Activated T-cell treated with anti-CD3 and anti-CD28 coated beads for 24 hours (primary cell): ENCODE measurements around the gene NGEF.
A peak's percentile ranks its signal among the peaks of the same experiment; 100 is the strongest.
"Not testable (repeated sequence)": the region's sequence is repeated elsewhere in the genome, so short reads cannot be mapped to it uniquely, and the experiment has no call there.

Source experiments
- DNase-seq: peaks from one replicate; pipeline ENCODE4 v3.0.0-alpha.2; 2020; ENCODE audit warnings: low read depth

NGEF gene

GRCh38 chr2:233013027-233013461 is at the start of gene NGEF:
Gene NGEF (minus strand): TSS chr2:233013256. CDS start chr2:232974890, 38,366 bp downstream.
- DNase-seq: no peak

DNA sequence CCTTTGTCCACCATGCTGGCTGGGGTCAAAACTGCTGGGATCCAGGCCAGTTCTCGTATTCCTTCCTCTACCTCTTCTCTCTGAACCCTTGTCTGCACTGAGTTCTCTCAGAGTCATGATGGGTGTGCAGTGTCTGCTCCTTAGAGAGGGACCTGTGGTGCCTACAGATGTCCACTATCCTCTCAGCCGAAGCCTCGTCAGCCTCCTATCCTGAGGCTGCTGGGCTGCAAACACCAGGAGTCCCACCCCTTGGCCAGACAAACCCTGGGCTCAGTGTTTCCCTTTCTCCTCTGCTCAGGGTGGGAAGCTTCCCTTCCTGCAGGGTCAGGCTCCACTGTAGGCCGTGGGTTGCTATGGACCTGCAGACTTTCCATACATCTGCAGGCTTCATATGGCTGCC is 49.4 kb upstream of the NGEF start:
- DNase-seq: no peak

- no peak for DNase-seq
Measured at GRCh38 chr2:233061591-233062450, 48.8 kb upstream of the NGEF start.

- no peak for DNase-seq
Measured at GRCh38 chr2:233060980-233061590, 48.0 kb upstream of the NGEF start.

DNA sequence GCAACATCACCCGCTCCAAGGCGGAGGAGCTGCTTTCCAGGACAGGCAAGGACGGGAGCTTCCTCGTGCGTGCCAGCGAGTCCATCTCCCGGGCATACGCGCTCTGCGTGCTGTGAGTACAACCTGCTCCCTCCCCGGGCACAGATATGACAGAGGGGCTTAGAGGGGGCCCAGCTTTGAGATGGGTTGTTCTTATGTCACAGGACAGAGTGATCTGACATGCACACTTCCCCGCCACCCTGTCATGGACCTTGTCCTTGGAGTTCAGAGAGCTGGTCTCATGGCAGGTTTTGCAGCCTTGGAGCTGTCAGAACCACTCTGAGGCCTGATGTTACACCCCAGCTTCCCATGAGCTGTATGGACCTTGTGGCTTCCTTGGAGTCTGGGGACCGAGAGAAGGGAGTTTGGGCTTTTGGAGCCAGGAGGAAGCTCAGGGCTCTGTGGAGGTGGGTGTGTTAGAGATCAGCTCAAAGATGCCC is 47.5 kb upstream of the NGEF start:
- DNase-seq: no peak

DNA sequence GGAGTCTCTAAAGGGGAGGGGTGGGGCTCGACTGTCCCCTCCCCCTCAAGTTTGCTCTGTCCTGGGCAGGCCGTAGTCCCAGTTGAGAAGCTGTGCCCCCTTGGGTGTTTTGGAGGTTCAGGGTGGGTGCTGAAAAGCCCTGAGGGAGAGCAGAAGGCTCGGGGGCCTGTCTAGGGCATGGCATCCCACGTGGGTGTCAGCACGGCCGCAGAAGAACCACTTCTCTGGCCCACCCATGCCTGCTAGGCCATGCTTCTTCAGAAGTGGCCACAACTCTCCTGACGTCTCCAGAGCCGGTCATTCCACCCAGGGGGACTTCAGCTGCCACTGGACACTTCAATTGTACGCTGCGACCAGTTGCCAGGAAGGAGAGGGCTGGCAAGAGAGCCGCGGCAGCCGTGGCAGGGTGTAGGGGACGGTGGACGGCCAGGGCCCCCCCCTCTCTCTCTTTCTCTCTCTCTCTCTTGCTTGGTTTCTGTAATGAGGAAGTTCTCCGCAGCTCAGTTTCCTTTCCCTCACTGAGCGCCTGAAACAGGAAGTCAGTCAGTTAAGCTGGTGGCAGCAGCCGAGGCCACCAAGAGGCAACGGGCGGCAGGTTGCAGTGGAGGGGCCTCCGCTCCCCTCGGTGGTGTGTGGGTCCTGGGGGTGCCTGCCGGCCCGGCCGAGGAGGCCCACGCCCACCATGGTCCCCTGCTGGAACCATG is 46.9 kb upstream of the NGEF start, which contains the start of gene INPP5D:
TSS of gene INPP5D (plus strand) at position 546 of the 704 bp plus-strand sequence. CDS start at position 683, 137 bp downstream.
- no peak for DNase-seq

GRCh38 chr2:233059547-233059796 is 46.4 kb upstream of the NGEF start:
- DNase-seq: no peak

GRCh38 chr2:233058717-233059546 is 45.9 kb upstream of the NGEF start:
- no peak for DNase-seq

DNA sequence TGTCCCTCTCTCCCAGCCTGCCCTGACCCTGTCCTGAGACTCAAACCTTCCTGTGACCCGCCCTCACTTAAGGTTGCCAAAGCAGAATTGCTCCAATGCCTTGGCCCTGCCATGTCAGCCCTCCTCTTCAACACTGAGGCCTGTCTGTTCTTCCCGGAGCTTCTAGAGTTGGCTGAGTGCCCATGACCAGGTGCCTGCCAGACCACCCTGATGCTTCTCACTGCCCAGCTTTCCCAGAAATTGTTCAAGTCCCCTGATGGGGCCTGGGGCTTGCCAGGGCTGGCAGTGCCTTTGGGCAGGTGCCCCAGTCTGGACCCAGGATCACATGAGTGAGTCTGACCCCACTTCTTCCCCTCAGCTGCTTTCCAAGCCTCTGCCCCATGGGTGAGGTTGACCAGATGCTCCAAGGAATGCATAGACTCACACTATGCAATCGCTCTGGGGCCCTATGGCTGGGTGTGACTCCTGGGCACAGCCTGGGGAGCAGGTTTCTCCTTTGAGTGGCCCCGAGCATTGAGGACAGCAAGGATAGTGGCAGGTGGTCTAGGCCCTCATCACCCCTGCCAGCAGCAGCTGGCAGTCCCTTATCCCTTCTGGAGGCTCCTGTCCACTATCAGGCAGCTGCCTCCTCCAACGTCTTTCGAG is 44.0 kb upstream of the NGEF start:
- DNase-seq: no peak

- no peak for DNase-seq
Measured at GRCh38 chr2:233055362-233055761, 42.3 kb upstream of the NGEF start.

DNA sequence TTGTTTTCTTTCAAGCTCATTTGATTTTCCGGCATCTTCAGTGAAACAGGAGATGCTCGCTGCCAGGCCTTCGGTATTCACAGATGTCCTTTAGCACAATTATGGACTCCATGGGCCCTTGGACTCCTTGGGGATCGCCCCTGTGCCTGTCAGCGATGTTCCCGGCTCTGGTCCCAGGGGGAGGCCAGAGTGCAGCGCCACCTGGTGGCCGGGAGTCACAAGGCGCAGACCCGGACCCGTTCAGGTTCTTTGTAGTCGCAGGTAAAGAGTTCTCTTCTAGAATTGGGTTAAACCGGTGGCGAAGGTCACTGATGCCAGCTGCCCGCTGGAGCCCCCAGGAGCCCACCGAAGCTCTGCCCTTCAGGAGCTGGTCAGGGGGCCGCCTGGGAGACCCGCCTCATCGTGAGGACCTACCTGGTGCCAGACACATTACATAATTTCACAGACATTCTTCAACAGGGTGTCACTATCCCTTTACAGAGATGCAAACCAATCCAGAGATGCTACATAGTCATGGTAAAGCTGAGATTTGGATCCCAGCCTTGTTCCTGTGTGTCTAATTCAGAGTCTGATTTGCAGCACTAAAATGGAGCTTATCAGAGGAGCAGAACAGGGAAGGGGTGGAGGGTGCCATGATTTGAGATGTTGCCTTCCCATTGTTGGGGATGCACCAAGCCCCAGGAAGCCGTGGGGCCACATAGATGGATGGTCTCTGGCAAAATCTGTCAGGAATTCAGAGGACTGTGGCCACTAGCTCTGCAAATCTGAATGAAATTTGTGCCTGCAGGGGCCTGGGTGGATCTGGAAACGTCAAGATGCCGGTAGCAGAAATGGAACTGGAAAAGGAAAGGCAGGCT is 41.1 kb upstream of the NGEF start:
- DNase-seq: peak; percentile 68

DNA sequence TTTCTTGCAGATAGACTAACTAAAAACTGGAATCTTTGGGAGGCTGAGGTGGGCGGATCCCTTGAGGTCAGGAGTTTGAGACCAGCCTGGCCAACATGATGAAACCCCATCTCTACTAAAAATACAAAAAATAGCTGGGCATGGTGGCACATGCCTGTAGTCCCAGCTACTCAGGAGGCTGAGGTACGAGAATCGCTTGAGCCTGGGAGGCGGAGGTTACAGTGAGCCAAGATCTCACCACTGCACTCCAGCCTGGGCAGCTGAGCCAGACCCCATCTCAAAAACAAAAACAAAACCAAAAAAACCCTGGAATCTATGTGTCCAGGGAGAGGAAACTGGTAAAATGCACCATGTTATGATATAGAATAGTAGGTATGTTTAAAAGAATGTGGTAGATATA is 39.5 kb upstream of the NGEF start:
- DNase-seq: not testable (repeated sequence)

GRCh38 chr2:233051241-233052149 is 38.4 kb upstream of the NGEF start:
- no peak for DNase-seq

DNA sequence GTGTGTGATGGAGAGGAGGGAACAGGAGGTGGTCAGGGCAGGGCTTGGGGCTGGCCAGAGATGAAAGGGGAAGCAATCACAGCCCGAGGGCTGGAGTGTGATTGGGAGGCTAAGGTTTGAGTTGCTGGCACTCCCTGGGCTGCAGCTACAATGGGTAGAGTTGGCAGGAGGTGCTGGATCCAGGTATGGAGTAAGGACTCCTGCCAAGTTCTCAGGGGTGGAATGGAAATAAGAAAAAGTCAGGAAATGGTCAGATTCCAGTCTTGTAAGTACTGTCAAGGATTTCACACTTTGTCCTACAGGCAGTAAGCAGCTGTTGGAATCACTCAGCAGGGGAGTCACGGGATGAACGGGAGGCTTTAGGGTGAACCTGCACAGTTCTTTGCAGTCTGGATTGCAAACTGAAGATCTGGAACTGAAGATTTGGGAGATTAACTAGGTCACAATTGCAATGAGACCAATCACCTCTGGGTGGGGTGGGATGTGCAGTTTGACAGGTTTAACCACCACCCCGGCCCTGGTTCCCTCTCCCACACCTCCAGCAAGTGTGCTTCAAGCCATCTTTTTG is 36.2 kb upstream of the NGEF start:
- no peak for DNase-seq

DNA sequence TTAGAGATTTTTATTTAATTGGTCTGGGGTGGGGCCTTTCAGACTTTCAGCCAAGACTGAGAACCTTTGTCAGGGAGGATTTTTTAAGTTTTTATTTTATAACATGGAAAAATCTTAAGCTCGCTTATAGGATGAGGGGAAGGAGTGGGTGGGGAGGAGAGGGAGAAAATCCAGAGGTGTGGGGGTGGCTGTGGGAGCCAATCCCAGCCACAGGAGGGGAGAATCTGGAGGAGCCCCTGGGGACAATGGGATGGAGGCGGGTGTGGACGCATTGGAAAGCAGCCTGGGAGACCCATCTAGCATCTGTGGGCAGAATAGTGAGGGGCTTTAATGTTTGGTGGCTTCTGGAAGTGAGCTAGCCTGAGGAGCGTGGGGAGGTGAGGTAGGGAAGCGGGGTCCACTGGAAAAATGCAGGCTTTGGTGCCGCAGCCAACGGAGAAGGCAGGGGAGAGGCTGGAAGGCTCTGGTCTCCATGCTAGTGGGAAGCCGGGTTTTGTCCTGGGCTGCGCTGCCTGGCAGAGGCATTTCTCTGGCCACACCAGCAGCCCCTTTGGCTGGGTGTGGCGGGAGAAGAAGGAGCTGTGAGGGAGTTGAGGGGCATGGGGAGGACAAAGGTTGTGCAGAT is 35.6 kb upstream of the NGEF start:
- no peak for DNase-seq

DNA sequence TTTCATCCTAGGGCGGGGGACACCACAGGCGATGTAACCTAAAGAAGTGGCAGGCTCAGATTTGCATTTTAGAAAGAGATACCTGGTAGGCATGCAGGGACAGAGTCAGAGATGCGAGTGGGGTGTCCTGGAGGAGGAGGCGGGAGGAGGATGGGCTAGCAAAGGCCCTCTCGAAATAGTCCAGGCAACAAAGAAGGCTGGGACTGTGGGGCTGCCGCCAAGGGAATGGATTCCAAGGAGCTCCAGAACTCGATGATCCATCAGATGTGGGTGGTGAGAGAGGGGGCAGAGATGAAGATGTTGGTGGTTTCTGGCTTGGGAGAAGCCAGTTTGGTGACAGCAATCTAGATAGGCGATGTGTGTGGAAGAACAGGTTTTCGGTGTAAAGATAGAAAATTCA is 34.6 kb upstream of the NGEF start:
- no peak for DNase-seq

DNA sequence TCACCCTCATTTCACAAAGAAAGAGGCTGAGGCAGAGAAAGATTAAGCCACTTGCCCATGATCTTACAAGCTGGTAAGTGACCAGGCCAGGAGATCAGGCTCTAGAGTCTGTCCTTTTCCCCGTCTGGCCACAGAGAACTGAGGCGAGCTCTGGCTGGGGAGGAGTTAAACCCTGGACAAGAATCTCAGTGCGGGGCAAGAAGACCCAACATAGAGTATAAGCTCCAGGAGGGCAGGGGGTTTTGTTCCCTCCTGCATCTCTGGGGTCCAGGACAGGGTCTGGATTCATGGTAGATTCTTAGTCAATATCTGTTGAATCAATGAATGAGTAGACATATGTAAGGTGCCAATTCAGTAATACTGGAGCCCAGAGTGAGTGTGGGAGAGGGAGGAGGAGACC is 34.1 kb upstream of the NGEF start:
- no peak for DNase-seq

DNA sequence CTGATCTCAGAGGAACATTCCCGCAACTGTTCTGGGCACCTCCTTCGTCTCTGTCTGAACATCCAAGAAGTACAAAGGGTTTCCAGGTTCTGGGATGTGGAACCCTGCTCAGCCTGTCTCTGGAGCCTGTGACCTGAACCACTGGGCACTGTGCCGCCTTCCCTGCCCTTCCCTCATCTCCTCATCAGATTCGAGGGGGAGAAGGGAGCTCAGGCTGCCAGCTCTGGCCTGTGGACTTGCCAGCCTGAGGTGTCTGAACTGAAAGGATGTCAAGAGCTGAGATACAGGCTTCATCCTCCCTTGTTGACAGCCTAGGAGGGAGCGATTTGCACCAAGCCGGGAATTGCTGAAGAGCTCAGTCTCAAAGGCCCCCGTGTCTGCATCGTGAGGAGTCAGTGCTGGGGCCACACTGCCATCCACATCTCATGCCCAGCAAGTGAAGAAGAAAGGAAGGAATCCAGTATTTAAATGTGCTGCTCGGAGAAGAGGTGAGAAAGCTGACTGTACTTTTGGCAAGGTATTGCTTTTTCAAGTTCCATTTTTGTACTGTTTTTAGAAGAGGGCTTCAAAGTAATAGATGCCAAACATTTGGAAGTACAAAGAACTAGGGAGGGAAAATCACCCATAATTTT is 32.0 kb upstream of the NGEF start:
- no peak for DNase-seq
